Dermis microvascular lymphatic vessel endothelial cell (primary cell): ENCODE results near the gene GALNT18. TPM values are rescaled to one million over a fixed set of nuclear protein-coding genes. Genes with fewer than 3 reads are reported as not detected.

ENCODE experiments used
- DNase-seq, 2 donors: peaks; one replicate each; pipeline versions ENCODE4 v3.0.0 to v3.0.0-alpha.2; 2010; ENCODE audit warnings: low read depth in 2 of 2
- total RNA-seq: library from RNA; depleted of rRNA; stranded (reverse); fragments of >200 nt; gene quantifications from 2 replicates; pipeline ENCODE4 v1.2.1, GENCODE V29; 2014

Gene GALNT18
- total RNA-seq, 1 donor from 2014 or later = 81.3 TPM

DNA sequence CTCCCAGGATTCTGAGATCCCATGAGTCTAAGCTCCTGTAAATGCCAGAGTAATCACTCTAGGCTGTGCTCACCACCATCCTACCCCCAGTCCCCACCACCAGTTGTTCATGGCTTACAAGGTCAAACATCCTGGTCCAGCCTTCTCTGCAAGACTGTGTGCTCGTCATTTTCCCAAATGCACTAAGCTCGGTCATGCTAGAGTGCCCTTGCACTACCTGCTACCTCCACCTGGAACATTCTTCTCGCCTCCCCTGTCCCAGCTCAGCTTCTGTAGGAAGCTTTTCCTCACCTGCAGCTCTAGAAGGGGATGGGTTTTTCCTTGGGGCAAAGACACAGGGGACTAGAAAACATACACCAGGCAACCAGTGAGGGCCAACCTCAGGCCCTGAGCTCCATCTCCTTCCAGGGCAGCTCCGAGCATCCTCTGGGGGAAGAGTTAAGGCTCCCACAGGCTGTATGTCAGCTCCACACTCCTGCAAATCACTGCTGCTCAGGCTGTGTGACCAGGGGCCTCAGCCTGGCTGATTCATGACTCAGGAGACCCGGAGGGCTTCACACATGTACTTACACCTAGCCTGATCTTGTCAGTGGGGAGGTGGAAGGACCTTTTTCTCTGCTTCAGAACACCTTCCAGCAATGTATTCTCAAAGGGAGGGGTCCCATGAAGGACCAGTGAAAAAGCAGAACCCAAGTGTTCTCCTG lies 231.6 kb downstream of the GALNT18 start:
- no peak for DNase-seq

DNA sequence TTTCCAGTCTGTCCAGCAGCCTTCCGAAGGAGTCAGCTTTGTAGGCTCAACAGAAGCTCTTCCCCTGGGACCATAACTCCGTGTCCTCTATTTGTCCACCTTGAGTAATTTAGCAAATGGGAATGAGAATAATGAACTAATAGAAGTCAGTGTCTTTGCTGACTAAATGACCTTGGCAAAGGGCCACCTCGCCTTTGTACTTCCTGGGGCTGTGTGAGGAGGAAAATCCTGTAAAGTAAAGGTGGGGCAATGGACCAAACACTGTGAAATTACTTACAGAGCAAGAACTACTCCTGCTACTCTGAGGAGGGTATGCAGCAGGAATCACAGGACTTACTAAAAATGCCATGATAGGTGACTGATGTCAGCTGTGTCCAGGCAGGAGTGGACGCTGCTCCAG lies 232.6 kb downstream of the GALNT18 start:
- peak in 1 of 2 donors; percentile 15 for DNase-seq

DNA sequence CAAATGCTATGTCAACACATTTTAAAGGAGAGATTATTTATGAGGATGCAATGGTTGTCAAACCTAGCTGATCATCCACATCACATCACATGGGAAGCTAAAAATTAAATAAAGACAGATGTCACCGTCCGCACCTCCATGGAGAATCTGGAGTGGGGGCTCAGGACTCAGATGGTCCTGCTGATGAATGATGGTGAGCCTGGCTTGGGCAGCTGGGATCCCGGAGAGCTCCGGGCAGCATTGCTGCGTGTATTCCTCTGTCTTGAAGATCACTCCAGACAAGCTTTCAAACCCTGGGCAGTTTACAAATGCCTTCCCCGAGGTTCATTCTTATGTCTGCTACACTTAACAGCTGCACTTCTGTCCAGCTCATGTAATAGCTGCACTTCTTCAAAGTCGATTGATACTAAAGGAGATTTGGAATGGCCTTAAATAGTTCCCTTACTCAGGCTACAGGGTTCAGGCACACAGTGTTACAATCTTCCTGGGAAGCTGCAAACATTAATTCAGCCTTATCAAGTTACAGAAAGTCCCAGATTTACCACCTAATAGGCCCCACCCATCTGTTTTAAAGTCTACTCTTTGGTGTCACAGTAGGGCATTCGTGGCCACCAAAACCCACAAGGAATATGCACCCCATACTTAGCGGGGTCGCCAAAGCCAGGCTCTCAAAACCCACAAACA lies 234.0 kb downstream of the GALNT18 start:
- DNase-seq = no peak

DNA sequence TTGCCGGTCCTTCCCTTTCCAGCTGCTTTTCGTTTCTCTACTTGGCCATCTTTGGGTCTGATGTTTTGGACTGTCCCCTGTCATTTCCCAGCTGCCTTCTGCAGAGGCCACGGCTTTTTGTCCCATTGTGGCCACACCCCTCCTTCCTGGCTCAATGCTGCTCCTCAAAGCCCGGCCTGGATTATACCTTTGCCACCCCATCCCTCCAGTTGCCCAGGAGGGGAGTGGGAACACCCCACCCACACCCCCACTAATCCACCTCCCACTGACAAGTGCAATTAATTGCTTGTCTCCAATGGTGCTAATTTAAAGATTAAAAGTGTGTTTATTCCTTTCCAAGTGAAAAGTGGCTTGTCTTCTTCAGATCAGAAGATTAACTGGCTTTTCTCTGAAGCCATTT lies 234.6 kb downstream of the GALNT18 start:
- DNase-seq = no peak

DNA sequence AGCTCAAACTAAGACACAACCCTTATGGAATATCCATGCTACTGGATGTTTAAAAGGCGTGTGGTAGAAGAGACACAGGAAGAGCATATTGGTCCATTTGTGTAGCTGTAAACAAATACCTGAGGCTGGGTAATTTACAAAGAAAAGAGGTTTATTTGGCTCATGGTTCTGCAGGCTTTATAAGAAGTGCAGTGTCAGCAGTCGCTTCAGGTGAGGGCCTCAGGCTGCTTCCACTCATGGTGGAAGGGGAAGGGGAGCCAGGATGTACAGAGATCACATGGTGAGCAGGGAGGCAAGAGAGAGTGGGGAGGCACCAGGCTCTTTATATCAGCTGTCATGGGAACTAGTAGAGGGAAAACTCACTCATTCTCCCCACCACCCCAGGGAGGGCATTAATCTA lies 237.0 kb downstream of the GALNT18 start:
- no peak for DNase-seq

DNA sequence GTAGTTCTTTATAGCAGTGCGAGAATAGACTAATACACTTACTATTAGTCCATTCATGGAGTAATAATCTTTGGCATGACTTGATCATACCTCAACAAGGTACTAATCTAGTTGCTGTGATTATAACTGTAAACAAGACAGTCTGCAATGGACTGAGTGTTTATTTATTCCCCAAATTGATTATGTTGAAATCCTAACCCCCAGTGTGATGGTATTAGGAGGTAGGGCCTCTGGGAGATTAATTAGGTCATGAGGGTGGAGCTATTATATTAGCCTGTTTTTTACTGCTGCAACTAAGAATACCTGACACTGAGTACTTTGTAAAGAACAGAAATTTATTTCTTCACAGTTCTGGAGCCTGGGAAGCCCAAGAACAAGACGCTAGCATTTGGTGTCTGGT lies 237.8 kb downstream of the GALNT18 start:
- no peak for DNase-seq

DNA sequence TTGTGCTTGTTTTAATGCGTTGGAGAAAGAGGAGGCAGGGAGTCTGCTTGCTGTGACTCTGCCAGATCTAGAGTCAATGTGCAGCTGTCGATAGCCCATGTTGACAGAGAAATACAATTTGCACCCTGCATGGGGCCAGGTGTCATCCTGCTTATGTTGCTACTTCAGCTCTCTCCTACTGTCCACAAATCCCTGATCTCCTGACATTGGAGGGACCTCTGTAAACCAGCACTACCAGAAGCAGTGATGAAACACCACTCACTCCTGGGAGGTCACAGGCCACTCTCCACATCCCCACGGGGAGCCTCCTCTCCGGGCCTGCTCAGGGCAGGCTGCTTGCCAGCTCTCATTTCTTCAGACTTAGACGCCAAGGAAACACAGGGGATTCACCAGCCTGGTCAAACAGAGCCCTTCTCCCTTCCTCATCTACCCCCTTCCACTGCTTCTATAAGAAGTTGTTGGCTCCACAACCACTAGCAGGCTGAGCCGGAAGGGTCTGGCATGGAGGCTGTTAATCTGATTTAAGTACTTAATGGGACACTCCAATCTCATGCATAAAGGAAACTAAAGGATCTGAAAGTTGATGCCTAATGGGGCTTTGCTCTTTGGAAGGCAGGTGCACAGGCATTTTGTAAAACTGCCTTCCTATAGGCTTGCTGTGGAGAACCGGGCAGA lies 238.8 kb downstream of the GALNT18 start:
- DNase-seq = no peak

DNA sequence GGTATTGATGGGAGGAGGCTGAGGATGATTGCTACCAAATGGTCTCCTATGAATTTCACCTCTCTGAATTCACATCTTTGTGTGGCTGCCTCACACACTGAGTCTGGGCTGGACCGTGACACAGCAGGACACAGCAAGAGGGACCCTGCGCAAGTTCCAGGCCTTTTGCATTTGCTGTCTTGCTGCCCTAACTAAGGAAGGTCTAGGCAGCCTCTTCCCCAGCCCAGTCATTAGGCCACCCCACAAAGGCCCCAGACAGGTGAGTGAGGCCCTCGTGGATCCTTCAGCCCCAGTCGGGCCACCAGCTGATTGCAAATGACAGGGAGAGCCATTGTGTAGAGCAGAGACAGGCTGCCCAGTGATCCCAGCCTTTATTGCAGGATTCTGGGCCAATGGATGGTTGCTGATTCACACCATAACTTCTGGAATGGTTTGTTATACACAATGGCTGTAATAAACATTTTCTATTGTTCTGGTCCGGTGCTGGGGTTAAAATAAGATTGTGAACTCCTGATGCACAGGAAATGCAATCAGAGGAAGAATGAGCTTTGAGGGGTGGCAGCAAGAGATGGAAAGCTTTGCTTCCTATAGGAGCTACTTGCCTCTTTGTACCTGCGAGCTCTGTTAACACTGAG lies 240.2 kb downstream of the GALNT18 start:
- peak; percentile 15 to 69 for DNase-seq

DNA sequence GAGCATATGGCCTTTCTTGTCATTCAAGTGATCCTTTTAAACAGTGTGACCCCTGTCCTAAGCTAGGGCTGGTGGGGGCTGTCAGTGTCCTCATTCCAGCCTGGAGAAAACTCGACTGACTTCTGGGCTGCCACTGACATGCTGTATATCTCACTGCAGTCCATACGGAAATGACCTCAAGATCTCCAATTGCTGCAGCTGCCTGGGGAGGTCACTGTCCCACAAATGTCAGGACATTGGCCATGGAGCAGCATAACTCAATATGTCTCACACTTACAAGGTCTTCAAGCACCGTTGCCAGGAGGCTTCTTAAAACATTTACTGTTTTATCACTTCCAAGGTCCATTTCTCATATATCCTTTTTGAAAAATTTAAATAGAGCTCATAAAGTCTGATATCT lies 240.9 kb downstream of the GALNT18 start:
- DNase-seq = no peak

DNA sequence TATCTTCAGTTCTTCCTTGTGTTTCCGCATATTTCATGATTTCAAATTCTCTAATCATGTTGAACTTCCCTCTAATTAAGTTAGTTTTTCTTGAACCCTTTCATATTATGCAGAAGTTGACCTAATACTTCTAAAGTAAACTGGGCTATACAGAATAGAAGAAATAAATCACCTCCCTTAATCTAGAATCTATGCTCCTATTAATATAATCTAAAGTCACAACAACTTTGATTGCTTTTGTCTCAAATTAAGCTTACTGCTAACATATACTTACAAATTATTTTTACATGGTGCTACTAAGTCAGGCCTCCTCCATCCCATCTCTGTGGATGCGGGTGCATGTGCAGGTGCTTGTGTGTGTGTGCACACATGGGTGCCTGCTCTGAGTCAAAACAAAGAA lies 241.5 kb downstream of the GALNT18 start:
- no peak for DNase-seq

DNA sequence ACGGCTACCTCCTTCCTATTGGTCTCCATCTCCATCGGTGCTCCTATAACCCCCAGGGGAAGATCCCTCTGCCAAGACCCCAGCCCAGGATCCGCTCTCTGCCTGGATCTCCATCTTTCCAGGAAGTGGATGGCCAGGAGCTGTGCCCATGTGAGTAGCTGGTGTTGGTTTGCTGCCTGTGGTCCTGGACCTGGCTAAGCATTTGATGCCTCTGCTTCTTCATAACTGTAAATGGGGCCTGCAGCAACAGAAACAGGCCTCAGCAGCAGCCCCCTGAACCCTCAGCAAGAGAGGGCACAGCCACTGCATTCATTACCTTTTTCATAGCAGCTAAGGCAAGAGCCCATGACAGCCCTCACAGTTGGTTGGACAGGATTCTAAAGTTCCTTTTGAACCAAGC lies 242.1 kb downstream of the GALNT18 start:
- no peak for DNase-seq

DNA sequence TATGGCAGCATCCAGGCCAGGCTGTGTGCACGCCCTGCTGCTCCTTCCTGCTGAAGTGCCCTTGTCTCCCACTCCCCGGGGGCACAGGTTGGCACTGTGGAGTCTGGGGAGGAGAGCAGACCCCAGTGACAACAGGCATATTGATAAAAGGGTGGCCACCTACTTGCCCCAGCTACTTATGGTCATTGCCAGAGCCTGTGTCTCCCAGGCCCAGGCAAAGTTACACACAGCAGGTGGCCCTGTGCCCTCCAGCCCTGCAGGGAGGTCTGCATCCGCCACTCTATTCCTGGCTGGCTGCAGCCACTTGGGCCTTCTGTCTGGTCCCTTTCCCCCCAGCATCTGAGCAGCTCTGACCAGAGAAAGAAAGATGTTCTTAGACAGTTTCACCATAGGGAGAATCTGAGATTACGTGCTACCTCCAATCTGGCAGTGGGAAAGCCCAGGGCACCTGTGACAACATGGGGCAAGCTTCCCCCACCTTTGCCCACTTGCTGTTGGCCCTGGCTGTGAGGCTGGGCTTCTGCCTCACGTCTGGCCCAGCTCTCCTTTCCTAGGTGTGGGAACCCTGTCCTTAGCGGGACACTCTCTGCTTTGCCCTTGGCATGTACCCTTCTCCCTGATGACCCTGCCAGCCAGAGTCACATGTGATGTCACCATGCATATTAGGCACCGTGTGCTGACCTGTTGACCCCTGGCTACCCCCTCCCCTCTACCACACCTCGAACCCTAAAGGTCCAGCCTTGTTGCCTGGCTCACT lies 243.4 kb downstream of the GALNT18 start:
- DNase-seq = no peak

DNA sequence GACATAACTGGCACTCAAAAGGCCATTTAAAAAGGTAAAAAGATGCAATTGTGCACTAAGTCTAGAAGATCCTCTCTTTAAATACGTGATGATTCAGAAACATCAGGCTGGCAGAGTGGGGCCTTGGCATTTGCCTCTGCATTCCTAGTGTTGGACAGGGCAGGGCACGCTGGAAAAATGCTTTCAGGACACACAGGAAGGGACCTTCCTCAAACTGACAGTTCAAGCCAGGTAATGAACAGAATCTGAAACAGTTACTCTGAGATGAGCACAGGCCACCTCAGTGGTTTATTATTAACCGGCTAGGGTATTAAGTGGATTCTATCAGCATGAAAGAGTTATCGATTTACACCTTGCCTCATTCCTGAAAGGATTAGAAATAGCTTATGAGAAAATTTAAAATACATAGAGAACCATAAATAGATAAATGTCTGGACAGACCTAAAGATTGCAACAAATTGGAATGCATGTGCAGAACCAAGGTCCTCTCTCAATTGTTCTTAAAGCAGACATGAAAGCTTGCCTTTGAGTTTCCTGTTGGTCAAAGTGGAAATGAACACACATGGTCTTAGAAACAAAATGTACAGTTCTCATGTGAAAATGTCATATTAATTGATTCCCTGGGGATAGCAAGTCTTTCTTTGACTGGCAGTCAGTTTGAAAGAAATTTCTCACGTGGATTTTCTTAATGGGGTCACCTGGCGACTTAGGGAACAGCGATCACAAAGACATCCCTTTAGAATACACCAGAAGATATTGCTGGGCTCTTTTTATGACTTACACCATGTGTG lies 247.3 kb downstream of the GALNT18 start:
- DNase-seq = no peak

DNA sequence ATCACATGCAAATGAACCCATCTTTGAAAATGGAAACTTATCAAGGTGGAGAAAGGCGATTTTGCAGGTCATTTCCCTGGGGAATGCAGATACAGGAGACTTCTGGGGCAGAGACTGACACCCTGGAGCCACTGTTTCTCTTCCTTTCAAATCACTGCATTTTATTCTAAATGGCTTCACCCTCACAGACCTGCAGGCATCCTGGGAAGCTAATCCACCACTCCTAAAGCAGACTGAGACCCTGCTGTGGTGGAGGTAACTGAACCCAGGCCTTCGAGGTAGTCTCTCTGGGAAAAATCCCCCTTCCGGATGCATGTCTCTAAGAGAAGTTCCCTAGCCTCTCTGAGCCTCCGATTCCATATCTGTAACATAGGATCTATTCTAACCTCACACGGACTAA lies 247.9 kb downstream of the GALNT18 start:
- DNase-seq = no peak

DNA sequence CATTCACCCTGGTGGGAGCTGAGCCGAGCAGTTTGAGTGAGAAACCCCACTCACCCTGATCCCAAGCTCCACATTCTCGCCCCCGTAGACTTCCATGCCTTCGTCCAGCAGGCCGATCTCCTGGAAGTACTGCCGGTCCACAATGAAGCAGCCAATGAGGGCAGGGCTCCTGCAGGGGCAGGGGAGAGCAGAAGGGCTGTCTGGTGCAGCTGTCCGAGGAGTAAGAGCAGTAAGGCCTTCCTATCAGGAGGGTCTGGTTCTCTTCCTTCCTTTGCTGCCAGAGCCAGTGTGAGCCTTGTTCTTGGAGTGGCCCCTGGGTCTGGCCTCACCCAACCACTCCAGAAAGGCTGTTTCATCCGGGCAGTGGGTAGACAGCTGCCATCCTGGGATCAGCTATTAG lies 249.3 kb downstream of the GALNT18 start:
- no peak for DNase-seq

DNA sequence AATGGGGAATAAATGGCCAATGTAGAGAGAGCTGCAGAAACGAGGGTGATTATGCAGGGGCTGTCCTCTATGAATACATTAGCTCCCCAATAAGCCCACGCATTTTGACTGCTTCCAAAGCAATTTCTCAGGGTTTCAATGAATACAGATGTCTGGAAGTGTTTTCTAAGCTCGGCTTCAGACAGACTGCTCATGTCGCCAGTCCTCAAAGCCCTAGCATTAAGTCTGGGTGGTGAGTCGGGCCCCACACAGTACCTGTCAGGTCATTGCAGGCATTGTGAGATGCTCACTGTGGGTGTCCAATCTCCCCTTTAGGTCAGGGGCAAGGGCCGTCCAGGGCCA lies 250.9 kb downstream of the GALNT18 start:
- DNase-seq = no peak

DNA sequence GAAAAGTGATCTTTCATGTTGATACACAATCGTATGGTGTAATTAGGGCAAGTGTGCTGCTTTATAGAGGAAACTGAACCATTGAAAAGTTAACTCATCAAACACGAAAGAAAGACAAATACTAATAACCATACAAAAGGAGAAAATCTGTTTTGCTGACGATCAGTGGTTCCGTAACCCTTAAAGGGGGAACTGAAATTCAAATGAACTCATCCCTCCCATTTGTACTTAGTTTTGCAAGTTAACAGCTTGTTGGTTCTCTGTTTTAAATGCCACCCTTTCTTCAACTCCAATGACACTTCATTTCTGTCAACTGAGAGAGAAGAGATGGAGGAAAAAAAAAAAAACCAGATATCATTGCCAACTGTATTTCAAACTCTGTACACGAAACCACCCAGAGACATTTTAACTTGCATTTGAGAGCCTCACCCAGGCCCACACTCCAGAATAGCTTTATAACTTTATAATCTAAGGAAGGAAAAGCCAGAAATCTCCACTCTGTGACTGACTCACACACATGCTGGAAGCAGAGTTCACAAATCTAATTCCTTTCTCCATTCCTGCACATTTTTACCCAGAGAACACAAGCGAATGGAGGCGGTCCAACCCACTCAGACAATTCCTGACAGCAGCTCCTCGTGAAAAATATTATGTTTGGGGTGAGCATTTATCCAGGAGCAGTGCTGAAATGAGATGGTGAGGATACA lies 251.4 kb downstream of the GALNT18 start:
- DNase-seq = no peak

DNA sequence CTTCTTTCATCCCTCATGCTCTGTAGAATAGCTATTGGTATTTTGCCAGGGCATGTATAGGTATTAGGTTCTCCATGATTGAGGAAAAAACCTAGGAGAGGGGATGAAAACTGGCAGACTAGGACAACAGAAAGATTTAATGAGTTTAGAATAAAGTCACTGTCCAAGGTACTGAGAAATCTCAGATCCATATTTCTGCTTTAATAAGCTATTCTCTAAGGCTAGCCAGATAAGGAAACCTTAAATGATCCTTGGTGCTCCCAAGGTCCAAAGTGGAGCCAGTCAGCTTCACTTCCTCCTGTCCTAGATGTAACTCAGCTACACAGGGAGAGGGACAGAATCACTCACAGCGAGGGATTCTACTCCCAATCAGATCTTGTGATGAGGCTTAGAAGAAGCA lies 255.0 kb downstream of the GALNT18 start:
- peak in 1 of 2 donors; percentile 17 for DNase-seq

DNA sequence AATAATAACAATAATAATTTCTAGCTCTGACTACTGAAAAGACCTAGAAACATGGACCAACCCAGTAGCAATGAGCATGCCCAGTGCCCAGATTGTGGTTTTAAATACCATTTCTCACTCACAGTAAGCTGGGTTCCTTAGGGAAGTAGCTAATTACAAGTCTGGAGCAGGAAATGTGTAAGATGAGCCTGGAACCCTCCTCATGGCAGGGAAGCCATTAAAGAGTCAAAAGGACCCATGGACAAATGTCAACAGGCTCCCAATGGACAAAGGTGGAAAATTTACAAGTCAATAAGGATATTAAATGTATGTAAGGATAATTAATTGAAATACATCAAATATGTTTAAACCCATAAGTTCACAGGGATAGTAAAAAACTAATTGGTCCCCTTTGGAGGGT lies 258.1 kb downstream of the GALNT18 start:
- DNase-seq = no peak

DNA sequence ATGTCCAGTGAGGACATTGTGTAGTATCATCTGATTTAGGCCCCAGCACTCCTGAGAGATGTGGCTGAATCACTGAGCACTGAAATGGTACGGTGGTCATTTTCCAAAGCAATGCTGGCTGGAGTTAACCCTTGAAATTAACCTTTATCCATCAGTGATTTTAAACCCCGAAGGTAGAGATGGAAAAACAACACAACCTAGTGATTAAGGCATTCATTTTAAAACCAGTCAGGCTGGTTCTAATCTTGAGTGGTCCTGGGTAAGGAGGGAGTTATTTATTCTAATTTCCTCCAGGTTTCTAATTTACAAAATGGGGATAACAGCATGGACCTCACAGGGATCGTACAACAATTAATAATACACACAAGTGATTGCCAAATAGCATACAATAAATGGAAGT lies 262.2 kb downstream of the GALNT18 start:
- DNase-seq = no peak
